Measurements from ENCODE around the gene TENM3.

The TENM3 gene

DNA sequence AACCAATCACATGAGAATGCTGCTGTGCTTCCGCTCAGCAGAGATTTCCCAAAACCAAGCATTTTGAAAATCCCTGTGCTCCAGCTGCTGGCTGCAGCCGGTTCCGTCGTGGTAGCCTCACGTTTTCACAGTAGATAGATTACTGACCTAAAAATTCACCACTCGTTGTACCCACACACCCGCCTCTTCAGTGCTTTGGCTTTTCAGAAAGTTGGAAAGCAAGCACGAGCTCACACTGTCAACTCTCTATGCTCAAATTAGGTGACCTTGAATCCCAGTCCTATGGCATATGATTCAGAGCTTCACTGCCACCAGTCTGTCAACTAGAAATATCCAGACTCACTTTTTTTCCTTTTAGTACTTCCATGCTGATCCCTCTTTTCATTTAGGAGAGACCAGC, 505.1 kb downstream of the TENM3 start:
- TF ChIP-seq EZH2 (IDR thresholded peaks at IDR 0.05; ENCODE audit: borderline replicate concordance, low read length), result no peak
- TF ChIP-seq, protein P1, sequence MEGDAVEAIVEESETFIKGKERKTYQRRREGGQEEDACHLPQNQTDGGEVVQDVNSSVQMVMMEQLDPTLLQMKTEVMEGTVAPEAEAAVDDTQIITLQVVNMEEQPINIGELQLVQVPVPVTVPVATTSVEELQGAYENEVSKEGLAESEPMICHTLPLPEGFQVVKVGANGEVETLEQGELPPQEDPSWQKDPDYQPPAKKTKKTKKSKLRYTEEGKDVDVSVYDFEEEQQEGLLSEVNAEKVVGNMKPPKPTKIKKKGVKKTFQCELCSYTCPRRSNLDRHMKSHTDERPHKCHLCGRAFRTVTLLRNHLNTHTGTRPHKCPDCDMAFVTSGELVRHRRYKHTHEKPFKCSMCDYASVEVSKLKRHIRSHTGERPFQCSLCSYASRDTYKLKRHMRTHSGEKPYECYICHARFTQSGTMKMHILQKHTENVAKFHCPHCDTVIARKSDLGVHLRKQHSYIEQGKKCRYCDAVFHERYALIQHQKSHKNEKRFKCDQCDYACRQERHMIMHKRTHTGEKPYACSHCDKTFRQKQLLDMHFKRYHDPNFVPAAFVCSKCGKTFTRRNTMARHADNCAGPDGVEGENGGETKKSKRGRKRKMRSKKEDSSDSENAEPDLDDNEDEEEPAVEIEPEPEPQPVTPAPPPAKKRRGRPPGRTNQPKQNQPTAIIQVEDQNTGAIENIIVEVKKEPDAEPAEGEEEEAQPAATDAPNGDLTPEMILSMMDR (IDR thresholded peaks at IDR 0.05; ENCODE audit: low read length), result no peak
- Histone ChIP-seq H3K36me3 (ENCODE audit: insufficient read depth, low read length) (no peaks in the 10 kb centered on the region), H3K9ac (ENCODE audit: low read length) (no peak overlapping the region), H3K27ac (ENCODE audit: low read depth, low read length, poor library complexity, severe bottlenecking) (no peak overlapping the region), H3K4me1 (ENCODE audit: insufficient read depth, low read length, severe bottlenecking) (no peaks in the 10 kb centered on the region), H3K9me3 (ENCODE audit: low read length) (no peaks in the 10 kb centered on the region), H3F3A (ENCODE audit: insufficient read depth, low read length) (no peaks in the 10 kb centered on the region), H4K20me1 (ENCODE audit: insufficient read depth, low read length) (no peaks in the 10 kb centered on the region), H3K4me2 (ENCODE audit: low read length) (no peak overlapping the region), H3K9me2 (ENCODE audit: low read depth, low read length) (no peaks in the 10 kb centered on the region), H3K4me3 (ENCODE audit: low read depth, low read length, poor library complexity, severe bottlenecking) (no peak overlapping the region), H3K79me2 (ENCODE audit: insufficient read depth, low read length) (no peaks in the 10 kb centered on the region), H2AFZ (ENCODE audit: low read length) (no peak overlapping the region), H3K27me3 (ENCODE audit: insufficient read depth, low read length) (no peaks in the 10 kb centered on the region; the same call in 1 of the 2 replicates)

DNA sequence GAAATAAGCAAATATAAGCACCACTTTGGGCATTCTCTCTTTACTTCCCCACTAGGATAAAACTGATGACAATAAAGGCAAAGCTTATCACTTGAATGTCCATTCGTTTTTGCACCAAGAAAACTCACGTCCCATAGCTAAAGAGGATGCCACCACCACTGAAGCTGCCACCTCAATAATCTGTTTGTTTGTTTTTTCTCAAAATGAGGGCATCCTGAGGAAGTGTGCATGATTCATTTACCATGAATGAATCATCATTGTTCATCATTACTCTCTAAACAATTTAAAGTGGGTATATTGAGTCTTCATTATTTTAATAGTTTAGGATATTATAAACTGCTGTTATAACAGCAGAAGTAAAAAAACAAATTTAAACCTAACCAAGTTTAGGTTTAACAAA, 505.7 kb downstream of the TENM3 start:
- no peak overlapping the region for H3K9ac ChIP-seq (ENCODE audit: low read length)
- no peaks in the 10 kb centered on the region for H3K9me3 ChIP-seq (ENCODE audit: low read length)
- no peaks in the 10 kb centered on the region for H3F3A ChIP-seq (ENCODE audit: insufficient read depth, low read length)
- no peak overlapping the region for H2AFZ ChIP-seq (ENCODE audit: low read length)
- no peaks in the 10 kb centered on the region for H3K4me1 ChIP-seq (ENCODE audit: insufficient read depth, low read length, severe bottlenecking)
- no peak overlapping the region for H3K4me2 ChIP-seq (ENCODE audit: low read length)
- no peaks in the 10 kb centered on the region for H3K36me3 ChIP-seq (ENCODE audit: insufficient read depth, low read length)
- no peaks in the 10 kb centered on the region for H3K79me2 ChIP-seq (ENCODE audit: insufficient read depth, low read length)
- no peaks in the 10 kb centered on the region for H4K20me1 ChIP-seq (ENCODE audit: insufficient read depth, low read length)
- H3K4me3 ChIP-seq (ENCODE audit: low read depth, low read length, poor library complexity, severe bottlenecking), result no peak overlapping the region
- TF ChIP-seq EZH2 (IDR thresholded peaks at IDR 0.05; ENCODE audit: borderline replicate concordance, low read length), result no peak
- TF ChIP-seq, protein P1 (IDR thresholded peaks at IDR 0.05; ENCODE audit: low read length), result no peak
- no peak overlapping the region for H3K27ac ChIP-seq (ENCODE audit: low read depth, low read length, poor library complexity, severe bottlenecking)
- no peaks in the 10 kb centered on the region for H3K9me2 ChIP-seq (ENCODE audit: low read depth, low read length)
- H3K27me3 ChIP-seq (ENCODE audit: insufficient read depth, low read length), result no peaks in the 10 kb centered on the region; the same call in 1 of the 2 replicates

DNA sequence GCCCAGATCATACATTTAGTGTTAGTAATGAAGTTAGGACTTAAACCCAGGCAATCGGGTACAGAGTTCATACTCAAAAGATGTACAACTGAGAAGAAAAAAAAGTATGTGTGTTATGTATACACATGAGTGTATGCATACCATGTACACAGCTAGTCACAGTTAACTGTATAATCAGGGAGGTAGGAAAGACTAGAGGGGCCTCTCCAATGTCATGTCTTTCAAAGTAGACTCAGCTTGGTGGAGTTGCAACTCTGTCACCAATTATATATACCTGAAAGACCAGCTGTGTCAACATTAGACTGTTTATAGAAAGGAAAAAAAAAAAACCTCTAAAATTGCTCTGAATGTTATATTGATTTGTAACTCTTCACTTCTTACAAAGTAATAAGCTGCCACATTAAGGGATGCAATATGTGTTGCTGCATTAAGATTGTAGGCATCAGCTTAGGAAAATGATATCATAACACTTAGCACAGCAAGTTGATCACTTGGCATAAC, 506.5 kb downstream of the TENM3 start:
- Histone ChIP-seq H3K9me2 (ENCODE audit: low read depth, low read length) (no peaks in the 10 kb centered on the region), H3K9me3 (ENCODE audit: low read length) (no peaks in the 10 kb centered on the region), H3K4me1 (ENCODE audit: insufficient read depth, low read length, severe bottlenecking) (no peaks in the 10 kb centered on the region), H3K27ac (ENCODE audit: low read depth, low read length, poor library complexity, severe bottlenecking) (no peak overlapping the region), H3K36me3 (ENCODE audit: insufficient read depth, low read length) (no peaks in the 10 kb centered on the region), H2AFZ (ENCODE audit: low read length) (no peak overlapping the region), H3K9ac (ENCODE audit: low read length) (no peak overlapping the region), H3K27me3 (ENCODE audit: insufficient read depth, low read length) (no peaks in the 10 kb centered on the region; the same call in 1 of the 2 replicates), H3K79me2 (ENCODE audit: insufficient read depth, low read length) (no peaks in the 10 kb centered on the region), H3K4me2 (ENCODE audit: low read length) (no peak overlapping the region), H3K4me3 (ENCODE audit: low read depth, low read length, poor library complexity, severe bottlenecking) (no peak overlapping the region), H3F3A (ENCODE audit: insufficient read depth, low read length) (no peaks in the 10 kb centered on the region), H4K20me1 (ENCODE audit: insufficient read depth, low read length) (no peaks in the 10 kb centered on the region)
- TF ChIP-seq, protein P1 (IDR thresholded peaks at IDR 0.05; ENCODE audit: low read length), result no peak
- TF ChIP-seq EZH2 (IDR thresholded peaks at IDR 0.05; ENCODE audit: borderline replicate concordance, low read length), result no peak
